GM12801 (cell line): ENCODE results near the gene DUSP21.

Experiments used
- CTCF ChIP-seq: IDR thresholded peaks from one replicate; pipeline ENCODE4 v1.5.1; 2011; ENCODE audit warnings: control low read depth; ENCODE audit not compliant: insufficient read length; ENCODE audit errors: extremely low read depth

Gene DUSP21

GRCh38 chrX:44872821-44873414 lies 29.1 kb downstream of the DUSP21 start, which contains the start of gene KDM6A:
Gene KDM6A, plus strand, starts transcription at chrX:44873188. Its CDS starts 364 bp downstream, at chrX:44873552.
- no peak for TF ChIP-seq CTCF

GRCh38 chrX:44873415-44874276 lies 29.8 kb downstream of the DUSP21 start:
- no peak for TF ChIP-seq CTCF

GRCh38 chrX:44874420-44875184 lies 30.8 kb downstream of the DUSP21 start:
- TF ChIP-seq CTCF = no peak

- no peak for TF ChIP-seq CTCF
Measured at GRCh38 chrX:44875185-44875489, 31.3 kb downstream of the DUSP21 start.

- TF ChIP-seq CTCF = no peak
Measured at GRCh38 chrX:44876086-44876485, 32.3 kb downstream of the DUSP21 start.

- no peak for TF ChIP-seq CTCF
Measured at GRCh38 chrX:44876767-44877166, 32.9 kb downstream of the DUSP21 start.

- no peak for TF ChIP-seq CTCF
Measured at GRCh38 chrX:44878780-44879179, 35.0 kb downstream of the DUSP21 start.
